Esophagus squamous epithelium (tissue), 5 donors: ENCODE results near the gene SLC6A19. TPM values are rescaled to one million over a fixed set of nuclear protein-coding genes. Genes with fewer than 3 reads are reported as not detected.

ENCODE experiments used
- DNase-seq: peaks from one replicate; lab custom pipeline; 2025; lab: John Stamatoyannopoulos, UW
- H3K27ac ChIP-seq, 4 donors: fragments of 200-600 bp; sonication (generic); one replicate each; pipeline ENCODE4 v1.5.1; 2016 to 2019; ENCODE audit warnings: mild to moderate bottlenecking in 1 of 4
- H3K27me3 ChIP-seq, 4 donors: fragments of 200-600 bp; sonication (generic); 1 replicate in 3 of 4; 2 replicates in 1 of 4; pipeline versions ENCODE4 v1.5.1 to v1.6.0; 2017 to 2021; ENCODE audit warnings: antibody characterized with exemption in 1 of 4
- H3K36me3 ChIP-seq, 3 donors: fragments of 200-600 bp; sonication (generic); one replicate each; pipeline ENCODE4 v1.5.1; 2016 to 2019
- H3K4me1 ChIP-seq, 3 donors: fragments of 200-600 bp; sonication (generic); one replicate each; pipeline ENCODE4 v1.5.1; 2017 to 2019
- H3K4me3 ChIP-seq, 4 donors: fragments of 200-600 bp; sonication (generic); 1 replicate in 3 of 4; 2 replicates in 1 of 4; pipeline ENCODE4 v1.5.1; 2016 to 2019; ENCODE audit warnings: mild to moderate bottlenecking in 2 of 4, moderate library complexity in 1 of 4
- H3K9me3 ChIP-seq, 3 donors: fragments of 200-600 bp; sonication (generic); one replicate each; pipeline ENCODE4 v1.5.1; 2016 to 2019
- CTCF ChIP-seq, 6 experiments: fragments of 450-650 bp in 4 of 6; fragments of 200-600 bp in 2 of 6; sonication (generic) in 2 of 6; IDR thresholded peaks; one replicate each; pipeline ENCODE4 v1.5.1; 2016 to 2019; ENCODE audit warnings: antibody characterized with exemption in 6 of 6, mild to moderate bottlenecking in 4 of 6, moderate library complexity in 4 of 6
- POLR2A ChIP-seq, 4 donors: fragments of 450-650 bp; IDR thresholded peaks; one replicate each; pipeline ENCODE4 v1.6.1; 2017; ENCODE audit warnings: antibody characterized with exemption in 4 of 4, mild to moderate bottlenecking in 4 of 4, moderate library complexity in 3 of 4
- WGBS, 2 donors: methylation state at CpG; one replicate each; pipeline ENCODE4 v1.1.5; 2018; 5-methylcytosine and 5-hydroxymethylcytosine counted together
- intact Hi-C: fragments of 100-400 bp; cut with DNase I; formaldehyde crosslinking; loops from one replicate; pipeline ENCODE4 v1.15.0; 2022
- total RNA-seq, 4 donors: library from RNA; depleted of rRNA; stranded (reverse); fragments of >200 nt; gene quantifications; one replicate each; pipeline ENCODE4 v1.1.0, GENCODE V29; 2016
- donor health status: DM: yes; HTN: yes; CAD: no.

Gene SLC6A19
- total RNA-seq, 4 donors from 2014 or later, result not detected

DNA sequence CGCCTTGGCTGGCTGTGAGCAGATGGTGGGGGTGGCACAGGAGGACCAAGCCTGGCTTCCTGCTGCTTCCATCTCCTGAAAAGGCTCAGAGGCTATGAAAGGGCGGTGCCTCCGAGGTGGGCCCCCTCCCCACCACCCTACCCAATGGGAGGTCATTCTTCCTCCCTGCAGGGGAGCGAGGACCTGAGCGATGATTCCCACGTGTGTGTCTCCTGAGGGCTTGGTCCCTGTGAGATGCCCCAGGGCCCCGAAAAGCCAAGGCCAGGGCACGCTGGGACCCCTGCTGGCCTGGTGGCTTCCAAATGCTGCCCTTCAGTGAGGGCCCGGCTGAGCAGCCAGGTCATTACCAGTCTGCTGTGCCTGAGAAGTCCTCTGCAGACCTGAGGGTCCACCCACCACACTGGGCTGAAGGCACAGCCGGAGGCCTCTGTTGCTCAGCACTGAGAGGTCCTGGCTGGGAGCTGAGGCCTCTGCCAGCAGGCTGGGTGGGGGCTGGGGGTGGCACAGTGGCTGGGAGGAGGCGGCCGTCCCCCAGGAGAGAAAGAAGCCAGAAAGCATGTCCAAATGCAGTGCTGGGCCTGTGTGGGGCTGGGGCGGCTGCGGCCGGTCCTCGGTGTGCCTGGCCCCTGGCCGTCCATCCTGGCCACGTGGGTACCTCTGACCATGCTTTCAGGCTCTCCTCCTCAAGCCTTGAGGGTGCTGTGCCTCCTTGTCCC, 14.0 kb upstream of the SLC6A19 start:
- Histone ChIP-seq H3K27ac (no peak overlapping the region), H3K4me1 (no peaks in the 10 kb centered on the region), H3K4me3 (no peak overlapping the region), H3K27me3 (peaks cover 0 to 70% (median 0%) of the 10 kb centered on the region in 4 donors), H3K36me3 (no peaks in the 10 kb centered on the region), H3K9me3 (no peaks in the 10 kb centered on the region)
- intact Hi-C loops, result no loop called here
- no peak for DNase-seq
- no CpG with 5 or more reads among the region's 18 CpGs for WGBS, 2 donors
- no peak for TF ChIP-seq POLR2A (IDR thresholded peaks at IDR 0.05)

DNA sequence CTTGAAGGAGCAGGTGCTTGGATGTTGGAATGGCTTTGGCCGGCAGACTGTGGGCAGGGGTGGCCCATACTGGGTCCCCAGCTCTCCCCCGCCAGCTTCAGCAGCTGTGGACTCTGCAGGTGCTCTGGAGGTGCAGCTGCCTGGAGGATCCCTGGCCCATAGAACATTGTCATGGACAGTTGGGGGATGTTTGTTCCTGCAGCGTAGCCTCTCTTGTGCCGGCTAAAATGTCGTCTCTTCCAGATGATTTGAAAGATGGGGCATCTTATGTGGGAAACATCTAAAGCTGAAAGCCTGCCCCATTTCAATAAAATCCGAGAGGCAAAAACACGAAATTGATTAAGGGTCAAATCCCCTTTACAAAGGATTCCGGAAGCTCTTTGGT, 13.5 kb upstream of the SLC6A19 start:
- peaks cover 0 to 64% (median 0%) of the 10 kb centered on the region in 4 donors for H3K27me3 ChIP-seq
- intact Hi-C loops, result no loop called here
- no peak for DNase-seq
- H3K4me3 ChIP-seq, result no peak overlapping the region
- no peaks in the 10 kb centered on the region for H3K36me3 ChIP-seq
- no peak overlapping the region for H3K27ac ChIP-seq
- H3K9me3 ChIP-seq, result no peaks in the 10 kb centered on the region
- no peak for TF ChIP-seq POLR2A (IDR thresholded peaks at IDR 0.05)
- TF ChIP-seq CTCF (IDR thresholded peaks at IDR 0.05), result no peak
- no peaks in the 10 kb centered on the region for H3K4me1 ChIP-seq
- 80 to 85% methylated on average over 5 to 7 of the region's 8 CpGs for WGBS, 2 donors

- no peaks in the 10 kb centered on the region for H3K9me3 ChIP-seq
- intact Hi-C loops, result no loop called here
- no peak overlapping the region for H3K27ac ChIP-seq
- TF ChIP-seq CTCF (IDR thresholded peaks at IDR 0.05), result no peak
- no peak for TF ChIP-seq POLR2A (IDR thresholded peaks at IDR 0.05)
- no peak overlapping the region for H3K4me3 ChIP-seq
- DNase-seq, result no peak
- 45 to 57% methylated on average over 6 of the region's 6 CpGs for WGBS, 2 donors
- H3K36me3 ChIP-seq, result no peaks in the 10 kb centered on the region
- H3K4me1 ChIP-seq, result no peaks in the 10 kb centered on the region
- H3K27me3 ChIP-seq, result peaks cover 0 to 60% (median 0%) of the 10 kb centered on the region in 4 donors
Measured at GRCh38 chr5:1188464-1188863, 12.9 kb upstream of the SLC6A19 start.

DNA sequence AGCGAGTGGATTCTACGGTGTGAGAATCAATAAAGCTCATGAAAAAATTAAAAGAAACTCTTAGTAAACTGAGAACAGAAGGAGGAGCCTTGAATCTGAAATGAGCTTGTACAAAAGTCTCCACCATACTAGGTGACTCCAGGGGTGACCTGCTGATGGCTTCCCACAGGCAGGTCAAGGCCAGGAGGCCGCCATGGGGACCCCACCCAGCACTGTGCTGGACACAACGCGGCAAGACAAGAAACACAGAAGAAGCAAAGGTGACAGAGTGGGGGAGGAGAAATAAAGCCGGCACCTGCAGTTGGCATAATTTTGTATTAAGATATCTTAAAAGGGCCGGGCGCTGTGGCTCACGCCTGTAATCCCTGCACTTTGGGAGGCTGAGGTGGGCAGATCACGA, 12.1 kb upstream of the SLC6A19 start:
- Histone ChIP-seq H3K36me3 (no peaks in the 10 kb centered on the region), H3K27me3 (peaks cover 0 to 60% (median 0%) of the 10 kb centered on the region in 4 donors), H3K9me3 (no peaks in the 10 kb centered on the region), H3K27ac (no peak overlapping the region), H3K4me3 (no peak overlapping the region), H3K4me1 (no peaks in the 10 kb centered on the region)
- 79 to 84% methylated on average over 10 of the region's 10 CpGs for WGBS, 2 donors
- no peak for TF ChIP-seq POLR2A (IDR thresholded peaks at IDR 0.05)
- no peak for TF ChIP-seq CTCF (IDR thresholded peaks at IDR 0.05)
- intact Hi-C loops, result no loop called here
- no peak for DNase-seq

DNA sequence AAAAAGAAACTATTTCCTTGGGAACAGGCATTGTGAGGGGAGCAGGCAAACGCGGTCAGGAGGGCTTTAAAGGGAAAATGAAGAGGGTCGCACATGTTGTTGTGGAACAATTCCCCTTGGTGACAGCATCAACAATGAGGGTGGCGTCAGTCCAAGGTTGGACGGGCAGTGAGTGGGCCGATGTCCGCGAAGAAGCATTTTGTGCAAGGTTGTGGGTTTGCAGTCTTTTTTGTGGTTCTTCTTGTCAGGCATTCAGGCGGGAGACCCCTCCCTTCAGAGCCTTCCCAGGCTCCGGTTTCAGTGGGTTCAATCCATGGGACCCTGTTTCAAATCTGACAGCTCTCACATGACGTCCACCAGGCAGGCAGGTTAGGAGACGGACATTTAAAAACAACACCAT, 11.1 kb upstream of the SLC6A19 start:
- Histone ChIP-seq H3K36me3 (no peaks in the 10 kb centered on the region), H3K27ac (no peak overlapping the region), H3K27me3 (peaks cover 0 to 70% (median 0%) of the 10 kb centered on the region in 4 donors), H3K4me3 (no peak overlapping the region), H3K9me3 (no peaks in the 10 kb centered on the region), H3K4me1 (no peaks in the 10 kb centered on the region)
- intact Hi-C loops, result no loop called here
- no peak for TF ChIP-seq POLR2A (IDR thresholded peaks at IDR 0.05)
- TF ChIP-seq CTCF (IDR thresholded peaks at IDR 0.05), result no peak
- no peak for DNase-seq
- WGBS, 2 donors, result 69 to 70% methylated on average over 12 of the region's 12 CpGs
